Measurements from ENCODE around the gene MRPL4.

- no peak for TF ChIP-seq RAD21 (IDR thresholded peaks at IDR 0.05; ENCODE audit: low read length)
- TF ChIP-seq NFIC (IDR thresholded peaks at IDR 0.05; ENCODE audit: borderline replicate concordance) = no peak
- no peak for TF ChIP-seq TEAD4 (IDR thresholded peaks at IDR 0.05; ENCODE audit: borderline replicate concordance, insufficient read depth)
Measured at GRCh38 chr19:10245189-10245939, 6.7 kb upstream of the MRPL4 start.
